Measurements from ENCODE around the gene NBAS.

NBAS gene

GRCh38 chr2:15170070-15170775, 390.9 kb downstream of the NBAS start:
- POLR2A ChIA-PET: no interaction called here
- no peak for TF ChIP-seq CTCF (IDR thresholded peaks at IDR 0.05; ENCODE audit: control extremely low read depth, extremely low read depth, low read depth, missing control alignments)
- DNase-seq (ENCODE audit: extremely low spot score): no peak
- CTCF ChIA-PET: interaction anchor here (1.8 kb wide), 1 partner anchor 9 kb away, joined by 6 read pairs; no protein-coding TSS in a partner anchor

- no peak for DNase-seq (ENCODE audit: extremely low spot score)
- TF ChIP-seq CTCF (IDR thresholded peaks at IDR 0.05; ENCODE audit: control extremely low read depth, extremely low read depth, low read depth, missing control alignments): no peak
- ChIA-PET POLR2A (no interaction called here), CTCF (interaction anchor here (1.8 kb wide), 1 partner anchor 8 kb away, joined by 6 read pairs; no protein-coding TSS in a partner anchor)
These were observed 391.6 kb downstream of the NBAS start for GRCh38 chr2:15169326-15170069.

GRCh38 chr2:15168116-15168515, 393.0 kb downstream of the NBAS start:
- POLR2A ChIA-PET: no interaction called here
- DNase-seq (ENCODE audit: extremely low spot score): no peak
- no peak for TF ChIP-seq CTCF (IDR thresholded peaks at IDR 0.05; ENCODE audit: control extremely low read depth, extremely low read depth, low read depth, missing control alignments)
- CTCF ChIA-PET: no interaction called here

GRCh38 chr2:15166878-15167277, 394.3 kb downstream of the NBAS start:
- POLR2A ChIA-PET: no interaction called here
- TF ChIP-seq CTCF (IDR thresholded peaks at IDR 0.05; ENCODE audit: control extremely low read depth, extremely low read depth, low read depth, missing control alignments): no peak

GRCh38 chr2:15163326-15163725, 397.8 kb downstream of the NBAS start:
- no peak for TF ChIP-seq CTCF (IDR thresholded peaks at IDR 0.05; ENCODE audit: control extremely low read depth, extremely low read depth, low read depth, missing control alignments)
- no peak for DNase-seq (ENCODE audit: extremely low spot score)
- POLR2A ChIA-PET: no interaction called here
- CTCF ChIA-PET: interaction anchor here (0.8 to 1.8 kb wide), 2 partner anchors 9 to 51 kb away, joined by 3 to 4 read pairs; no protein-coding TSS in a partner anchor

More at GRCh38 chr2:15166878-15167277, 394.3 kb downstream of the NBAS start:
- no peak for DNase-seq (ENCODE audit: extremely low spot score)
- CTCF ChIA-PET: interaction anchor here (2.0 kb wide), 1 partner anchor 12 kb away, joined by 5 read pairs; no protein-coding TSS in a partner anchor

- DNase-seq (ENCODE audit: extremely low spot score): no peak
- POLR2A ChIA-PET: no interaction called here
- CTCF ChIA-PET: interaction anchor here (0.8 to 1.8 kb wide), 4 partner anchors 8 to 259 kb away, joined by 3 to 5 read pairs (median 4); no protein-coding TSS in a partner anchor
These were observed 398.5 kb downstream of the NBAS start for GRCh38 chr2:15162620-15163019.

More at GRCh38 chr2:15162620-15163019, 398.5 kb downstream of the NBAS start:
- TF ChIP-seq CTCF (IDR thresholded peaks at IDR 0.05; ENCODE audit: control extremely low read depth, extremely low read depth, low read depth, missing control alignments): no peak

Data from GM10248 (cell line).